Measurements from ENCODE around the gene CBX8.
A peak's percentile ranks its signal among the peaks of the same experiment; 100 is the strongest.

CBX8 gene

GRCh38 chr17:79798299-79799173 is 1.7 kb upstream of the CBX8 start:
- H3K4me2 ChIP-seq (ENCODE audit: low read length), result no peak overlapping the region; the same call in 1 of the 2 replicates
- TF ChIP-seq EZH2phosphoT487 (IDR thresholded peaks at IDR 0.05; ENCODE audit: low read depth) (no peak), CTCF (IDR thresholded peaks at IDR 0.05; ENCODE audit: low read depth, low read length) (no peak)
- H3K27ac ChIP-seq (ENCODE audit: low read length), result no peak overlapping the region
- H4K20me1 ChIP-seq (ENCODE audit: insufficient read depth, low read length), result peaks cover 6% of the 10 kb centered on the region; the same call in 1 of the 2 replicates
- peaks cover 21% of the 10 kb centered on the region for H3K79me2 ChIP-seq (ENCODE audit: low read length)
- peaks cover 8% of the 10 kb centered on the region; the same call in 1 of the 2 replicates for H3K27me3 ChIP-seq (ENCODE audit: low read depth, low read length)
- H3K9me3 ChIP-seq (ENCODE audit: insufficient read depth, low read length), result peaks cover under 1% of the 10 kb centered on the region; the same call in 1 of the 2 replicates
- no peak overlapping the region for H2AFZ ChIP-seq (ENCODE audit: low read depth, low read length)
- peaks cover 25% of the 10 kb centered on the region for H3K4me1 ChIP-seq (ENCODE audit: low read length)
- no peak overlapping the region for H3K9ac ChIP-seq (ENCODE audit: low read length)
- H3K4me3 ChIP-seq (ENCODE audit: low read length), result peak overlapping the region; percentile 67; the same call in 1 of the 2 replicates
- peaks cover 21% of the 10 kb centered on the region for H3K36me3 ChIP-seq (replicated peaks; ENCODE audit: low read depth, low read length)

GRCh38 chr17:79797492-79798298 is 818 bp upstream of the CBX8 start:
- peaks cover 6% of the 10 kb centered on the region; the same call in 1 of the 2 replicates for H4K20me1 ChIP-seq (ENCODE audit: insufficient read depth, low read length)
- no peak for TF ChIP-seq EZH2phosphoT487 (IDR thresholded peaks at IDR 0.05; ENCODE audit: low read depth)
- TF ChIP-seq CTCF (IDR thresholded peaks at IDR 0.05; ENCODE audit: low read depth, low read length), result no peak
- peak overlapping the region; percentile 67 for H3K4me3 ChIP-seq (ENCODE audit: low read length)
- peak overlapping the region; percentile 19; the same call in 1 of the 2 replicates for H3K9ac ChIP-seq (ENCODE audit: low read length)
- peaks cover 21% of the 10 kb centered on the region; the same call in 1 of the 2 replicates for H3K4me1 ChIP-seq (ENCODE audit: low read length)
- peaks cover 21% of the 10 kb centered on the region for H3K79me2 ChIP-seq (ENCODE audit: low read length)
- H3K27ac ChIP-seq (ENCODE audit: low read length), result no peak overlapping the region
- H3K9me3 ChIP-seq (ENCODE audit: insufficient read depth, low read length), result no peaks in the 10 kb centered on the region
- H3K36me3 ChIP-seq (replicated peaks; ENCODE audit: low read depth, low read length), result peaks cover 23% of the 10 kb centered on the region
- peak overlapping the region; percentile 73 for H3K4me2 ChIP-seq (ENCODE audit: low read length)
- peaks cover 8% of the 10 kb centered on the region; the same call in 1 of the 2 replicates for H3K27me3 ChIP-seq (ENCODE audit: low read depth, low read length)
- no peak overlapping the region for H2AFZ ChIP-seq (ENCODE audit: low read depth, low read length)

GRCh38 chr17:79796444-79796762 is 474 bp downstream of the CBX8 start:
- H3K4me1 ChIP-seq (ENCODE audit: low read length), result peaks cover 21% of the 10 kb centered on the region; the same call in 1 of the 2 replicates
- peaks cover 6% of the 10 kb centered on the region; the same call in 1 of the 2 replicates for H4K20me1 ChIP-seq (ENCODE audit: insufficient read depth, low read length)
- no peaks in the 10 kb centered on the region for H3K9me3 ChIP-seq (ENCODE audit: insufficient read depth, low read length)
- H3K9ac ChIP-seq (ENCODE audit: low read length), result peak overlapping the region; percentile 74
- peak overlapping the region; percentile 83 for H3K4me3 ChIP-seq (ENCODE audit: low read length)
- H3K4me2 ChIP-seq (ENCODE audit: low read length), result peak overlapping the region; percentile 95
- H2AFZ ChIP-seq (ENCODE audit: low read depth, low read length), result no peak overlapping the region
- H3K79me2 ChIP-seq (ENCODE audit: low read length), result peaks cover 21% of the 10 kb centered on the region
- peak overlapping the region; percentile 66 for H3K27ac ChIP-seq (ENCODE audit: low read length)
- peaks cover 23% of the 10 kb centered on the region for H3K36me3 ChIP-seq (replicated peaks; ENCODE audit: low read depth, low read length)
- H3K27me3 ChIP-seq (ENCODE audit: low read depth, low read length), result peaks cover 8% of the 10 kb centered on the region; the same call in 1 of the 2 replicates
- no peak for TF ChIP-seq EZH2phosphoT487 (IDR thresholded peaks at IDR 0.05; ENCODE audit: low read depth)
- TF ChIP-seq CTCF (IDR thresholded peaks at IDR 0.05; ENCODE audit: low read depth, low read length), result no peak

Measured in OCI-LY3 (cell line).